ENCODE data around the gene SUSD6.
"Not testable (repeated sequence)": the region's sequence is repeated elsewhere in the genome, so short reads cannot be mapped to it uniquely, and the experiment has no call there.

SUSD6 gene

DNA sequence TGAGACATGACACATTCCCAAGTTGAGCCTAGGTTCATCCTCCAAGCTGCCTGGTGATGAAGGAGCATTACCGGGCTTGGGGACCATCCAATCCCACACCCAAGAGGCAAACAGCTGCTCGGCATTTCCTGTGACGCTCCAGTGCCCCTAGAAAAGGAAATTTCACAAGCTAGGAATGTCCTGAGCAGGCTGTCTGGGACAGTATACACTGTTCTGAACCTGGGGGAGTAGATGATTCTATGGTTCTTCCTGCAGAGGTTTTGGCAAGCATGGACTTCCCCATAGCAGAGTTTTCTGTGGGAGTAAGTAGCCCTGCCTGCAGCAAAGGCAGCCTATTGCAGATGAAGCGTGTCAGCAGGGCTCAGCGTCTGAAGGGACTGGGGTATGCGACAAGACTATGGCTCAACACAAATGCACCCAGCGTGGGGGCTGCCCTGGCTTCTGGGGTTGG, 108.1 kb downstream of the SUSD6 start:
- DNase-seq: no peak

DNA sequence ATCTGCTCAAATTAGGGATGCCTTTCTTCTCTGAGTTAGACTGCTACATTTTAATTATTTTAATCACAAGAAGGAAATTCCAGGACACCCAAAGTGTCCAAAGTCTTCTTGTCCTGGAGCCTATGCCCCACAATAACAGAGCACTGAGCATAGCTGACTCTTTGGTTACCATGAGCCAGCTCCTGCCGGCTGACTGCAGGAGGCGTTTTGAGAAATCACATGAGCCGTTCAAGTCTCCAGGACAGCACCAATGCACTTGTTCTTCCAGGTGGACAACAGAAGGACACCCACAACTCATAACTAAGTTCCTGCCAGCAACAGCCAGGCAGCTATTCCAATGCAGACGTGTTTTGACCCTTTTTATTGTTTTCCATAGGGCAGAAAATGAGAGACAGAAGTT, 109.5 kb downstream of the SUSD6 start:
- no peak for DNase-seq

DNA sequence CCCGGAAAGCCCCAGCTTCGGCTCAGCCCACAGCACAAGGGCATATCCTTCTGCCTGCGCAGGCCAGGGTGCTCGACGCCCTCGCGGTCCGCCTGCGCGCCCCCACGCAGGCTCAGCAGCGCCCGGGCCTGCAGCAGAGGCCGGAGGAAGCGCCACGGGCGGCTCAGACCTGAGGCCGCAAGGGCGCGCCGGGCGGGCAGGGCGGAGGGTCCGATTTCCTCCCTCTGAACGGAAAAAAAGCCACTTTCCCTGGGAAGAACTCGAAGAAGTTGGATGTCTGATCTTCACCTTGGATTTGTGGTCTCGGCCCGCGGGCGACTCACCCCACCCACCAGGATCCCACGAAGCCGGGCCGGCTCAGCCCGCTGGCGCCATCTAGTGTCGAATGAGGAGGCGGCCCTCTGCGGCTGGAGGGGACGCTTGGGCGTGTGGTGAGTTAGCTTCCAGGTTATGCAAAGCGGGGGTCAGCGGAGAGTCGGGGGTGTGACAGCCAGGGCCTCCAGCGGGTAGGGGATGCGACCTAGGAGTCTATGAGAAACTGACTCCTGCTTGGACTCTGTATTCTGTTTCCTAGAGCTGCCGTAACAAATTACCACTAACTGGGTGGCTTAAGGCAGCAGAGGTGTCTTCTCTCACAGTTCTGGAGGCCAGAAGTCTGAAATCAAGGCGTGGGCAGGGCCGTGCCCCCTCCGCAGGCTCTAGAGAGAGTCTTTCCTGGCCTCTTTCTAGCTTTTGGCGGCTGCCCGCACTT, 115.5 kb downstream of the SUSD6 start:
- peak; percentile 80 for DNase-seq

DNA sequence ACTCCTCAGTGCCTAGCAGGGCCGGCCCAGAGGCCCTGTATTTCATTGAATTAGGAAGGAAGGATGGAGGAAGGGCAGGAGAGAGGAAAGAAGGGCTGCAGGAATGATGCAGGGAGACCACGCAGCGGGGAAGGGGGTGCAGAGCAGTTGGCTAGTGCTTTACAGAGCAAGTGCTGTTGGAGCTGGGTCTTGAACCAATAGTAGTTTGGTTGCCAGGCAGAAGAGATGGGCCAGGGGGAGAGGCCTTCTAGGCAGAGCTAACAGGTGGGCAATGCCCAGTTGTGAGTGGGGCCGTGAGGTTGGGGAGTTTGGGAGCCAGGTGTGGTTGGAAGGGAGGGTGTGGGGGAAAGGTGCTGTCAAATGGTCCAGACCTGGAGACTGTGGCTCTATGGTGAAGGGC, 116.5 kb downstream of the SUSD6 start:
- DNase-seq: no peak

DNA sequence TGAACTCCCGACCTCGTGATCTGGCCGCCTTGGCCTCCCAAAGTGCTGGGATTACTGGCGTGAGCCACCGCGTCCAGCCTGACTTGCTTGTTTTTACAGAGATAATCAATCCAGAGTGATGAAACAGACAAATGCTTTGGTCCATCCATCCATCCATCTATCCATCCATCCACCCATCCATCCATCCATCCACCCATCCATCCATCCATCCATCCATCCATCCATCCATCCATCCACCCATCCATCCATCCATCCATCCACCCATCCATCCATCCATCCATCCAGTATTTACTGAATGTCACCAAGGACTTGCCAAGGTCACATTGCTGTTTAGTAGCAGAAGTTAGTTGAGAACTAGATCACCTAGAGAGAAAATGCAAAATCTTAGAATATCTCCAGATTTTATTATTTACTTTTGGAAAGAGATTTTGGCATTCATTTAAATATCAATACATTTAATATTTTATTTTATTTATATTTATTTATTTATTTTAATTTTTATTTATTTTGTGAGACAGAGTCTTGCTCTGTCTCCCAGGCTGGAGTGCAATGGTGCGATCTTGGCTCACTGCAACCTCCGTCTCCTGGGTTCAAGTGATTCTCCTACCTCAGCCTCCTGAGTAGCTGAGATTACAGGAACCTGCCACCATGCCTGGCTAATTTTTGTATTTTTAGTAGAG, 120.7 kb downstream of the SUSD6 start:
- not testable (repeated sequence) for DNase-seq

DNA sequence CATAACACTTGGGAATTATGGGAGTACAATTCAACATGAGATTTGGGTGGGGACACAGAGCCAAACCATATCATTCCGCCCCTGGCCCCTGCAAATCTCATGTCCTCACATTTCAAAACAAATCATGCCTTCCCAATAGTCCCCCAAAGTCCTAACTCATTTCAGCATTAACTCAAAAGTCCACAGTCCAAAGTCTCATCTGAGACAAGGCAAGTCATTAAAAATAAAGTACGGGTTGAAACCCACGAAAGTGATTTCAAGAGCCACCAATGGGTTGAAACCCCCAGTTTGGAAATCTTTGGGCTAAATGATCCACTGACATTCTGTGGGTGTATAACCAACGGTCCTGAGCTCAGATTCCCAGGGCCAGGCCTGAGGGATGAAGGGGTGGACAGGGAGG, 125.0 kb downstream of the SUSD6 start:
- DNase-seq: not testable (repeated sequence)

DNA sequence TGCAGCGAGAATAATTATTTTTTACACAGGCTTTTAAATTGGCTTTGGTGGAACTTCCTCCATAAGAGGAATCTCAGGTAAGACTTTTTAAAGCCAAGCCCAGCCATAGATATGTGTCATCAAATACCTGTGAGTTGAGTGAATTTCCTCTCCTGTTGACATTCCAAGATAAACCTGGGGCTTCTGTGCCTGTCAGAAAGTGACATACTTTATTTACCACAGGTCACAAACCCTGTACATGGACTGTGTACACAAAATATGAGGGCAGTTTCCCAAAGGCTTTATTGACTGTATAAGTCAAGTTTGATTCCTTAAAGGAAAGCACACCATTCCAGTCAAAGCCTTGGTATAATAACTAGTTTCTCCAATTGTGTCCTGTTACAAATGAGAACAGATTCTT, 129.7 kb downstream of the SUSD6 start:
- no peak for DNase-seq

DNA sequence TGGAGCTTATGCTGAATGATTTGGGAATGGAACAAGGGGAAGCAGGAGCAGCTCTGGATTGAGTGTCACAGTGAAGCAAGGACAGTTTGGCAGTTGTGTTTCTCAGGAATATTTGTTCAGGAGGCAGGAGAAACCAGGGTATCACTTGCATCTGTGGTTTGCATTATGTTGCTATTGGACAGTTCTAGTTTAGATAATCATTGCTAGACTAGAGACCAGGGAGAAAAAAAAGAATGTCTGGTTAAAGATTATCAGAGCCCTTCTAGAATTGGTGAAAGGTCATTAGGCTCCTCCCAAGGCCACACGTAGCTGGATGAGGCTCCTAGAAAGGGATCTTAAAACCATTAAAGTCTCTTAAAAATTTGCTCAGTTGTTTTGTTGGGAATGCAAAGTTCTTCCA, 138.6 kb downstream of the SUSD6 start:
- no peak for DNase-seq

DNA sequence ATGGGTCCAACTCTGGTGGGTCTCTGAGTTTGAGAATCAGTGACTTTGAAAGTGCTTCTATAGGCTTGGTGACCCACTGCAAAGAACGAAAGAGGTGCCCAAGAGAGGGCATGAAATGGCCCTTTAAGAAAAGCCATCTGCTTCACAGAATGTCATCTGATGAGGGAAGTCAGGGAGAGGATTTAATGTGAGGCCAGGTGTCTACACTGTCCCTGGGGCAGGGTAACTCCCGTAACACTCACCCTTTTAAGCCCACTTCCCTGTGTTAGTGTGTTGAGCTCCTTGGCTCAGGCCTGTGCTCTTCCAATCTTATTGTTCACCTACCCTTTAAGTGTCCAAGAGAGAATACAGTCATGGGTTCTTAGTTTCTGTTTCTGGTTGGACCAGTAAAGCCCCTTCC, 139.1 kb downstream of the SUSD6 start:
- no peak for DNase-seq

DNA sequence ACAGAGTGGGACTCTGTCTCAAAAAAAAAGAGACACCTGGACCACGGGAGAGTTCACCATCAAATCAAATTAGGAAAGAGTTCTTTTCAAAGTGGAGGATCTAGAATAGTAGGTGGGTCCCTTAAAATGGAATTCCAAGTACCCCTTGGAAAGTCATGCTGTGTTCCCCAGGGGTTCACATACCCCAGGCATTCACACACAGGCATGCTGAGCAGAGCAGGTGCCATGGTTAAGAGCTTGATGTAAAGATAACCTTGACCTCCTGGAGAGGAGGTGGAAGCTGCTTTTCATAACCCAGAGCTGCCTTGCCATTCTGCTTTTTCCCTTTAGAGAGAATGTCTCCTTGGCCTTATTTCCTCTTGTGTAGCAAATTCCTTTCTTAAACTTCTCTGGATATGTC, 141.4 kb downstream of the SUSD6 start:
- no peak for DNase-seq

DNA sequence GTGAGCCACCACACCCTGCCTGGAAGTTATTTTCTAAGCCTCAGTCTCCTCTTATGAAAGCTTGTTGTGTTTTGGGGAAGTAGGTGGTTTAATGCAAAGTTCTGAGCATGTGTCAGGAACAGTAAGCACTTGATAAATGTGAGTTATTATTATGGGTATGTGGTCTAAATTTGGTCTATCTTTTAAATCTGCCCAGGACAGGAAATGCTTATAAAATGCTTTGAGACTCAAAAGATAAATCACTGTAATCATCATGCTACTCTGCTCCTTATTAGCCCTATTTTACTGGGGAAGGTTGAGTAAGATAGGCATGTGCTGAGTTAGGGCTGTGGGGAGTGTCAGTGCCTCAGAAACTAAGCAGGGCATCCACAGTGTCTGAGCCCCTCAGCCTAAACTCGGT, 142.5 kb downstream of the SUSD6 start:
- no peak for DNase-seq

DNA sequence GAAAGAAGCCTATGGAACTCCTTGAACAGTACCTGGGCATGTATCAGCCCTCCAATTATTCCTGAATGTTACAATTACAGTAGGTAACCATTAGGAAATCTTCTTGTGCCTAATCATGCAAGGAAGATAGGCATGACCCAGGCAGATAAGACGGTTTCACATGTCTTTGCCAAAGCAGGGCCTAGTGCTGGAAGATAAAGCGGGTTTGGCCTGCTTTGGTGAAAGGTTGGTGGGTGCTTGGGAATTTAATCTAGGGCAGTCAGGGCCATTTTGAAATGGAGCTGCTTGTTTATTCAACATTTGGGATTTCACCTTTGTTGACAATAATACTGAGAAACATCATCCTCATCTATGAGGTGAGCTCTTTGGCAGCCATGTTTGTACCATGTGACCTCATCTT, 143.1 kb downstream of the SUSD6 start:
- DNase-seq: no peak

DNA sequence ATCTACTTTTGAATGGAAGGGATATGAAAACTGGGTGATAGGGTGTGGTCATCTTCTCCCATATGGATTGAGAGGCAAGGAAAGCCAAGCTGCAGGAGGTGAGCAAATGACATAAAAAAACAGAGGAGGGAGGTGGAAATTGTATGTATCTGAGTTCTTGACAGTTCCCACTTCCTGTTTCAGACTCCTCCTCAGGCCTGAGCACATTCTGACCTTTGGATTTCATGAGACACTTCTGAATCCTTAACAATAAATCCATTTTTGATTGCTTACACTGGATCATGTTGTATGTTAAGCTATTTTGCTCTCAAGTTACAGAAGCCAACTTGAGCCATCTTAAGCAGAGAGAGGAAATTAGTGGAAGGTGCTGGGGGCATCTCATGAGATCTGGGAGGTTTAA, 143.9 kb downstream of the SUSD6 start:
- DNase-seq: no peak

DNA sequence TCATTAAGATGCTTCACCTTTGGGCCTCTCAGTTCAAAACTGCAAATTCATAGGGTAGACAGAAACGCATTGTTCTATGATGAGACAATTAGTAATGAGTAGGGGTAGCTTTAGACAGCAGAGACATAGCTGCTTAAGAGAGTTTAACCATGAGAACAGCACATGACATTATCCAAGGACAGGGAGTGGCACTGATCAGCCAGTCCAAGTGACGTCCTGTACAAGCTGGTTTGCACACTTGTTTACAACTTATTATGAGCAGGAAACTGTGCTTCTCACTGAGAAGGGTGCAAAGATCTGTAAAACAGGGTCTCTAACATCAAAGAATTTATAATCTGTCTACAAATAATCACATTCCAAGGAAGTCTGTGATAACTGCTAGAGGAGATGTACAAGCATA, 144.4 kb downstream of the SUSD6 start:
- no peak for DNase-seq

DNA sequence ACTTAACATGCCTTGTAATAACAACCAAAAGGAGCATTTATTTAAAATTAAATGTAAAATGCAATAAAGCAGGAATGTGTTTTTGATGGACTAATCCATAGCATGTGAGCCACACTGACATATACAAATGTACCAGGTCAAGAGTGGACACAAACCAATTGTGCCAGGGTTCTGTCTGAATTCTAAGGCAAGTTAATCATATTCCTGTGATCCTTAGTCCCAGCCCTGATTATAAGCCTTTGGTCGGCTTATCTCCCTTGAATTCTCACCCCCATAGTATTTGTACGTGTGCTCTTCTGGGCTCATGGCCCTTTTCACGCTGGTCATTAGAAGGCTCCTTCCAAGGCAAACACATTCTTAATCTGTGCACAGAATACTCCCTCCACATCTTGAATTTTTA, 144.9 kb downstream of the SUSD6 start:
- no peak for DNase-seq

DNA sequence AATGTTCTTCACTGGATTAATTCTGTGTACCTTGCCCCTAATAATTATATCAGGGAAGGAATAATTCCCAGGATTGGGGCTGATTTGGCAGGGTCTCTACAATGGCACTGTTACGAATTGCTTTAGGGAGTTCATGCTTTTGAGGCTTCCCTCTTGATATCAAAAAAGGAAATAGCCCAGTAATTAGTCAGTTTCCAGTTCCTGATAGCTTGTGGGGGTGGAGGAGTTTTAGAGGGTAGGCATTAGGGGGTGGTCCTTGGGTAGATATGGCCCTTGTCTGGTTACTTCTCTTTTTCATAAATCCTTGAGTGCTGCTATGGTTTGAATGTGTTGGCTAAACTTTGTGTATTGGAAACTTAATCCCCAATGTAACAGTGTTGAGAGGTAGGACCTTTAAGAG, 149.4 kb downstream of the SUSD6 start:
- DNase-seq: no peak

DNA sequence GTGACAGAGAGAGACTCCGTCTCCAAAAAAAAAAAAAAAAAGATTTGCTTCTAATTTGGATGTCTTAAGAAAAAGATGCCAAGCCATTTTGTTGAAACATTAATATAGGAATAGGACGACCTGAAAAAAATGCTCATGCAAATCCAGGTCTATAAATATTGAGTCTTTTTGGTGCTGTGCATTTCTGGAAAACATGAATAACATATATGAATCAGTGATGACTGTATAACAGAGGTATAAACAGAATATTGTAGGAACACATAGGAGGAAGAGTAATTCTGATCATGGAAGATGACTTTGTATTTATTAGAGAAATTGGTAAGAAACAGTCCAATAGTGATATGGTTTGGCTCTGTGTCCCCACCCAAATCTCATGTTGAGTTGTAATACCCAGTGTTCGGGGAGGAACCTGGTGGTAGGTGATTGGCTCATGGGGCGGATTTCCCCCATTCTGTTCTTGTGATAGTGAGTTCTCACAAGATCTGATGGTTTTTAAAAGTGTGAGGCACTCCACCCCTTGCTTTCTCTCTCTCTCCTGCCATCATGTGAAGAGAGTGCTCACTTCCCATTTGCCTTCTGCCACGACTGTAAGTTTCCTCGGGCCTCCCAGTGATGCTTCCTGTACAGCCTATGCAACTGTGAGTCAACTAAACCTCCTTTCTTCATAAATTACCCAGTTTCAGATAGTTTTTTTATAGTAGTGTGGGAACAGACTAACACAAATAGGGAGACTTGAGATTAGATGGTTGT, 152.5 kb downstream of the SUSD6 start:
- peak; percentile 19 for DNase-seq
